Measurements from ENCODE around the gene SKI.

The SKI gene

GRCh38 chr1:2311184-2312032 lies 83.3 kb downstream of the SKI start:
- Histone ChIP-seq H3K27ac (no peak overlapping the region), H3K4me3 (ENCODE audit: low read depth in 1 of 2, low read length in 1 of 2) (no peak overlapping the region), H3K27me3 (peaks cover 51% of the 10 kb centered on the region), H3K9me3 (no peaks in the 10 kb centered on the region), H3K4me1 (ENCODE audit: control insufficient read depth in 1 of 2, insufficient read depth in 1 of 2, low read depth in 1 of 2, low read length in 1 of 2) (peaks cover 0 to 13% of the 10 kb centered on the region in 2 experiments), H3K36me3 (peaks cover 35% of the 10 kb centered on the region)
- TF ChIP-seq, protein P1, sequence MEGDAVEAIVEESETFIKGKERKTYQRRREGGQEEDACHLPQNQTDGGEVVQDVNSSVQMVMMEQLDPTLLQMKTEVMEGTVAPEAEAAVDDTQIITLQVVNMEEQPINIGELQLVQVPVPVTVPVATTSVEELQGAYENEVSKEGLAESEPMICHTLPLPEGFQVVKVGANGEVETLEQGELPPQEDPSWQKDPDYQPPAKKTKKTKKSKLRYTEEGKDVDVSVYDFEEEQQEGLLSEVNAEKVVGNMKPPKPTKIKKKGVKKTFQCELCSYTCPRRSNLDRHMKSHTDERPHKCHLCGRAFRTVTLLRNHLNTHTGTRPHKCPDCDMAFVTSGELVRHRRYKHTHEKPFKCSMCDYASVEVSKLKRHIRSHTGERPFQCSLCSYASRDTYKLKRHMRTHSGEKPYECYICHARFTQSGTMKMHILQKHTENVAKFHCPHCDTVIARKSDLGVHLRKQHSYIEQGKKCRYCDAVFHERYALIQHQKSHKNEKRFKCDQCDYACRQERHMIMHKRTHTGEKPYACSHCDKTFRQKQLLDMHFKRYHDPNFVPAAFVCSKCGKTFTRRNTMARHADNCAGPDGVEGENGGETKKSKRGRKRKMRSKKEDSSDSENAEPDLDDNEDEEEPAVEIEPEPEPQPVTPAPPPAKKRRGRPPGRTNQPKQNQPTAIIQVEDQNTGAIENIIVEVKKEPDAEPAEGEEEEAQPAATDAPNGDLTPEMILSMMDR (IDR thresholded peaks at IDR 0.05), result no peak

DNA sequence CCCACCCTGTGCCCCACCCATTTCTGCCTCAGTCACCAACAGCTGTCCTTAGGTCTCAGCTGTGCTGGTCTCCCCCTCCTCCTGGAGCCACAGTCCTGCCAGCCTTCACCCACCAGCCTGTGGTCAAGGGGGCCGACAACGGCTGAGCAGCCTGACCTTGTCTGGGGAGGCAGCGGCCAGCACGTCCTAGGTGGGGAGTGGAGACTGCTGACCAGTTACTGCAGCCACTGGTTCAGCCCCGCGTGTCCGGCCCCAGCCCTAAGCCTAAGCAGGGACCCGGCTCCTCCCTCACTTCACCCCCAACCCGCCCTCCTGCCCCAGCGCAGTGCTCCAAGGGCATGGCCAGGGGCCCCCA lies 84.0 kb downstream of the SKI start:
- Histone ChIP-seq H3K27me3 (peaks cover 58% of the 10 kb centered on the region), H3K27ac (no peak overlapping the region), H3K36me3 (peaks cover 28% of the 10 kb centered on the region), H3K9me3 (no peaks in the 10 kb centered on the region), H3K4me1 (ENCODE audit: control insufficient read depth in 1 of 2, insufficient read depth in 1 of 2, low read depth in 1 of 2, low read length in 1 of 2) (peaks cover 0 to 13% of the 10 kb centered on the region in 2 experiments), H3K4me3 (ENCODE audit: low read depth in 1 of 2, low read length in 1 of 2) (no peak overlapping the region)
- TF ChIP-seq, protein P1 (IDR thresholded peaks at IDR 0.05), result no peak

GRCh38 chr1:2312515-2313301 lies 84.6 kb downstream of the SKI start:
- Histone ChIP-seq H3K4me1 (ENCODE audit: control insufficient read depth in 1 of 2, insufficient read depth in 1 of 2, low read depth in 1 of 2, low read length in 1 of 2) (peaks cover 0 to 13% of the 10 kb centered on the region in 2 experiments), H3K27me3 (peaks cover 63% of the 10 kb centered on the region), H3K4me3 (ENCODE audit: low read depth in 1 of 2, low read length in 1 of 2) (no peak overlapping the region), H3K36me3 (peaks cover 22% of the 10 kb centered on the region), H3K9me3 (no peaks in the 10 kb centered on the region), H3K27ac (no peak overlapping the region)
- TF ChIP-seq, protein P1 (IDR thresholded peaks at IDR 0.05), result no peak

DNA sequence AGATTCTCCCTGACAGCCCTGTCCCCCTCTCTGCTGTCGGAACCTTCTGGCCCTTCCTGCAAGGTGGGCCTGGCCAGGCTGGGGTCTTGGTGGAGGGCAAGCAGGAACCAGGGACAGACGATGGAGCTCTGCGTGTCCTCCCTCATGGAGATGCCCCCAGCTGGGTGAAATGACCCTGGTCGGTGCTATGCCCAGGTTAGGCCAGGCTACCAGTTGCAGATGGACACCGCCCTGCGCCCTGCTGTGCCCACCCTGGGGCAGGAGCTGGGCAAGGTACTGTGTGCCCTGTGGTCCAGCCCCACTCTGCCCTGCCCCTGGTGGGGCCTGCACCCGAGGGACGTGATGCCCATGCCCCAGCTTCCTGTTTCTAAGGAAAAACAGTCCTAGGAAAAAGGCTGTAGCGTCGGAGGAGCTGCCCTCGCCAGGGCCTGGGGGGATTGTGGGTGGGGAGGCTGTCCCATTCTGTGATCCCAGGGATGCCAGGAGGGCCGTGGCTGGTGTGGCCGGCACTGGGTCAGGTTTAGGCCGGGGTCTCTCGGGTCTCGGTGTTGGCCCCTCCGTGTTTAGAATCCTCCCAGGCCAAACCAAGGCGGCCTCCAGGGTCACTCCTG lies 85.6 kb downstream of the SKI start:
- Histone ChIP-seq H3K36me3 (peaks cover 12% of the 10 kb centered on the region), H3K4me3 (ENCODE audit: low read depth in 1 of 2, low read length in 1 of 2) (no peak overlapping the region), H3K9me3 (no peaks in the 10 kb centered on the region), H3K27ac (no peak overlapping the region), H3K4me1 (ENCODE audit: control insufficient read depth in 1 of 2, insufficient read depth in 1 of 2, low read depth in 1 of 2, low read length in 1 of 2) (peaks cover 0 to 13% of the 10 kb centered on the region in 2 experiments), H3K27me3 (peaks cover 73% of the 10 kb centered on the region)
- TF ChIP-seq, protein P1 (IDR thresholded peaks at IDR 0.05), result no peak

DNA sequence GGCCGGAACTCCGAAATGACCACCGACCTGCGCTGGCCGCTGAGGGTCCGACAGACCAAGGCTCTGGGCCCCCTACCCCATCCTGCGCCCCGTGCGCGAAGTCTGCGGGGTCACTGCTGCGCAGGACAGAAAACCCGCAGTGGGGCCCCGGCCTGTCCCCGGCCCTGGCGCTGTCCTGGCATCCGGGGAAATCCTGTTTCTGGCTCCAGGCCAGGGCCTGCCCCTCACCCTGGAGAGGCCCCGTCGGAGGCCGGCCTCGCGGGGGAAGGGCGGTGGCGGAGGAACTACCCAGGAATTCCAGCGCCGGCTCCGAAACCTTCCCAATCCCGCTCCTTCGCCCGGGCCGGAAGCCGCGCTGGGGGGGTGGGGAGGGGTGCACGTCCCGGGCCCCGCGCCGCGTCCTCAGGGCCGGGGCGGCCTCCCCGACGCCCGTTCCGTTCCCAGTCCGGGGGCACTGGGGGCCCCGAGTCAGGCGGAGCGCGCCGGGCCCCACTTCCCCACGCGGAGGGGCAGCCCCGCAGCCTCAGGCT lies 86.2 kb downstream of the SKI start:
- Histone ChIP-seq H3K4me1 (ENCODE audit: control insufficient read depth in 1 of 2, insufficient read depth in 1 of 2, low read depth in 1 of 2, low read length in 1 of 2) (peaks cover 0 to 13% of the 10 kb centered on the region in 2 experiments), H3K27ac (no peak overlapping the region), H3K9me3 (no peaks in the 10 kb centered on the region), H3K36me3 (peaks cover 6% of the 10 kb centered on the region), H3K4me3 (ENCODE audit: low read depth in 1 of 2, low read length in 1 of 2) (peak overlapping the region in 1 of 2 experiments; percentile 47), H3K27me3 (peaks cover 79% of the 10 kb centered on the region)
- TF ChIP-seq, protein P1 (IDR thresholded peaks at IDR 0.05), result no peak

All from neutrophil (primary cell).